Hepatocyte (in vitro differentiated cells): ENCODE data around the gene PIGV.

Experiments used
- CTCF ChIP-seq: fragments of 200-600 bp; sonication (generic); IDR thresholded peaks from 2 replicates; pipeline ENCODE4 v1.5.1; 2016; ENCODE audit warnings: antibody characterized with exemption, mild to moderate bottlenecking; ENCODE audit not compliant: poor library complexity
- EZH2 ChIP-seq: fragments of 200-600 bp; sonication (generic); IDR thresholded peaks from 2 replicates; pipeline ENCODE4 v1.6.1; 2016; ENCODE audit warnings: antibody characterized with exemption, mild to moderate bottlenecking, borderline replicate concordance

- TF ChIP-seq CTCF (no peak), EZH2 (no peak)
Observed at GRCh38 chr1:26739329-26739914, 48.3 kb upstream of the PIGV start.
